Glomerular endothelial cell (primary cell): ENCODE results near the gene FRAS1. TPM values are rescaled to one million over a fixed set of nuclear protein-coding genes. Genes with fewer than 3 reads are reported as not detected.
"Not testable (repeated sequence)": the region's sequence is repeated elsewhere in the genome, so short reads cannot be mapped to it uniquely, and the experiment has no call there.

ENCODE experiments used
- DNase-seq: peaks from one replicate; pipeline ENCODE4 v3.0.0-alpha.2; 2011; ENCODE audit warnings: low read depth, low spot score; ENCODE audit errors: extremely low read depth
- total RNA-seq: library from RNA; depleted of rRNA; stranded (reverse); fragments of >200 nt; gene quantifications from 2 replicates; pipeline ENCODE4 v1.2.3, GENCODE V29; 2015

FRAS1 gene
- total RNA-seq, 1 donor from 2014 or later, result 7.2 TPM

DNA sequence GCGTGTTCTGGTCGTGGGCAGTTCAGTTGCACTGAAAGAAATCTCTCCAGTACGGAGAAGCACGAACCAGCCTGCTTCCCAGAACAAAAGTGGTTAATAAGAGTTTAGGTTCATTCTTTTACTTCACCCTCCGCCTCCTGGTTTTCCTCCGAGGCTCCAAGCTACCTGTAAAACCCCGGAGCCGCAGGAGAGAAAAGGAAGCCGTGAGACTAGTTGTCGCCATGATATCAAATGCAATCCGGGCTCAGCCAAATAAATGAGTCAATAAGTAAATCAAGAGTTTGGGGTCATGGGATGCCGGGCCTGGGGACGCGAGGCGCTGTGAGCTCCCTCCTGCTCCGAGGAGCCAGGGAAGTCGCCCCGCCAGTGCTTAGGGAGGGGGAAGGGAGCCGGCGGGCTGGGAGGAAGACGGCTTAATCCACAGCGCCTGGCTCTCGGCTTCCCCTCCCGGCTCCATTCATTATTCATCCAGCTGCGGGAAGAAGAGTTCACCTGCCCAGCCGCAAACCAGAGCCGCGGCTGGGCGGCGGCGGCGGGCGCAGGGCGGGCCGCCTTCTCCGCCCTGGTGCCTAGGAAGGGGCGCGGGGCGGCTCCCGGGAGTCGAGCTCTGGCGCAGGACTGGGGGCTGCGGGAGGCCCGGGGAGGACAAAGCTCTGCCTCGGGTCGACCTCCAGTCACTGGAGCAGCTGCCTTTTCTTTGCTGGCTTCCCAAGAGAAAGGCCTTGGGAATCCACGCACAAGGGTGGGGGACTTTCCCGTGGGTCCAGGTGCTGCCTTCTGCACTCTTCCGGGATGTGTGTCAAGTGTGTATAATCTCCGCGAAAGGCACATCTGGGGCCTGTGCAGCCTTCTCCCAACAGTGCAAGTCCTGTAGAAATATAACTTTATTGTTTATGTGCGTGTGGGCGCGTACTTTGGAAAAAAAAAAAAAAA is 1.7 kb downstream of the FRAS1 start:
- no peak for DNase-seq

DNA sequence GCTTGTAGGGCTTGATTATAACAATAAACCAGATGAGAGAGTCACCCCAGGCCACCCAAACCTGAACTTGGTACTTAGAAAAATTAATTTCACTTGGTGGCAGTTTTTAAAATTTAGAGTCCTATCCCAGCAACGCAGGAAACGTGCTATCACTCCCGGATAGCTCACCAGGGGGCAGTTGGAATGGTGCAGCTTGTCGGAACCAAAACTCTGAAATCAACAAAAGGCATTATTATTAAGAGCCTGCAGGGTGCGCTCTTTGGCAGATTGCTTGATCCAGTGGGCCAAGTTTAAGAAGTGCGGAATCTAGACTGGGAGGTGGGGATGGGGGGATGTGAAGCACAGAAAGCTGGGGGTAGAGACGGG is 2.4 kb downstream of the FRAS1 start:
- peak; percentile 42 for DNase-seq

DNA sequence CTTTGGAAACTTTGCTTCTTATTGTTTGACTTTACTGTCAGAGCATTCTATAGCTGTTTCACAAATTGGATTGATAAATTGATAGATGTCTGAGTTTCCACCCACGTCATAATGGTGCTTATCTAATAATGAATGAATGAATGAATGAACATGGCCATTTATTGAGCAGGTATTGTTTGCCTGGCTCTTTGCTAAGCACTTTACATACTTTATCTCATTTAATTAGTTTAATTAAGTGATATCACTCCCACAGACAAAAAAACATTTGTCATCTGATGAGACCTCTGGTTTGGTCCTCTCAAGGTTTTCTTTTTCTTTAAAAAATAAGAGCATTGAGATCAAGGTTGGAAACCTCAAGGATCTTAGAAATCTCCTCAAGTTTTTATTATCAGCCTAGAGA is 2.8 kb downstream of the FRAS1 start:
- no peak for DNase-seq

DNA sequence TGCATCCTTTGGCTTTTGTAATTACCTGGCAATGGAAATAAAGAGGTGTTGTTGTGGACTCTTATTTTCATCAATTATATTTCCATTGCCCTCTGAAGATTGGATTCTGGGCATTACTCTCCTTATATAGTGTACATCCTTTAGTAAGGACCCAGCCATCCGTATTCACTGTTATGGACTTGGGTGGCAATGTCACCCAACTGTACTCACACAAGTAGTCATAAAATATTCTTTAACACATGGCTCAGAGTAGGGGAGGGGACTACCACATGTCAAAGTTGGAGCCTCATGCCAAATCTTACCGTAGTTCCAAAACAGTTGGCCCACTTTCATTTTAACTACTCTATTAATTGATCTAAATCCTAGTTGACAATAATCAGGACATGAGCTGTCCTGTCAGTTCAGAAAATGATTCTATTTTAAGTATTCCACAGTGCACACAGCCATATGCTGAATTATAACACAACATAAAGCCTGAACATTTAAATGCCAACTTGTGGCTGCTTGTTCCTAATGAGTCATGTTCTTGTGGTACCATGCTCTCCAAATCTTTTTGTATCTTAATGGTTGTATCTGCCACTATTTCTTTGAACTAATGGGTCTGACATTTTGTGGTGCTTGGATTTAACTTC is 4.9 kb downstream of the FRAS1 start:
- DNase-seq, result no peak

DNA sequence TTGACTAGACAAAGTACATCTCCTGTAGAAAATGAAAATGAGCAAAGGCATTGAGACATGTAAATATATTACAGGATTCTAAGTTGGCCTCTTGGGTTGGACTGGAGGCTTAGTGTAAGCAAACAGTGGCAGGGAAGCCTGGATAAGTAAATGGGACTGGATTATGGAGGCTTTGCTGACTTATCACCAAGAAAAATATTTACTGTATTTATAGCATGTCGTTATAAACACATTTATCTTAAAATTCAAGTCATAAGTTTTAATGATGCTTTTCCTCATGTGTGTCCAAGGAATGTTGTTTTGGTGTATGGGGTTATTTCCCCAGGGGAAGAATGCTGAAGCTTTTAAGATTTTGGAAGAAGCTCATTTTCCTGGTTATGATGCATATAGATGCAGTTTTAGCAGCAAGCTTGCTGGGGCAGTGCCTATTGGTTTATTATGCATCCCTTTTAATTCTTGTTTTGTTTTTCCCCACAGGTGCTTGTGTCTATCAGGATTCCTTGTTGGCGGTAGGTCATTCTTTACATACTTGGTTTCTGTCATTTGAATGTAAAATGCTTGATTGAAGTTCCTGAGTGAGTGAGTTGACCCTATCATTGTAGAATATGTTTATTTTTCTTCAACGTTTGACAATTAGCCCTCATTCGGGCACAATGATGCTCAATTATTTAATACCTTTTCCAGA is 8.5 kb downstream of the FRAS1 start:
- DNase-seq, result no peak

DNA sequence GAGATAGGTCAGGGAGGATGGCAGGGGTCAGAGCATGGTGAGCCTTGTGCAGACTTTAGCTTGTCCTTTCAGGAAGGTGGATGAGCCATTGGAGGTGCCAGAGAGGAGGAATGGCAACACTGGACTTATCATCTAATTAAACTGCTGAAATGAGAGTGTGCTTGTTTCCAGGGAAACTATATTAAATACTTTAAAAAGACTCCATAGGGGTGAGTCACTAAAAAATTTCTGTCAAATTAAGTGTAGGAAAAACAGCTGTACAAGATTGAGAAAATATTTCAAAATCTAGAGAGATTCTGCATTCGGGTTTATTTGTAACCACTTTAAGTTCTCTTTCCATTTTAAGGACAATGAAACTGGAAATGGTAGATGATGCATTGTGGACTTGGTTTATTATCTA is 11.4 kb downstream of the FRAS1 start:
- DNase-seq, result no peak

DNA sequence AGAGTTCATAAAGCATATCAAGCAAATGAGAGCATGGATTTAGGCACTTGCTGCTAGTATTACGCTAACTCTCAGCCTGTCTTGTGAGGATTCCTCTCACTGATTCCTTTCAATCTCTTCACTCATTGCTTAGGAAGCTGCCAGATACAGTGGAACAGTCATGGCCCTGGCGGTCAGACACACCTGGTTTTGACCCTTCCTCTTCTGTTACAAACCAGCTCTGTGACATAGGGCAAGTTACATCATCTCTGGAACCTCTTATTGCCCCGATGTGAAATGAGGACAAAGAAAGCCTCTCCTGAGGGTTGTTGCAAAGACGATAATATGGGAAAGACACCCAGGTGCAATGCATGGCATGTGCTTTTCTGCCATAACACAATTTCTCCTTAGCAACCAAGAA is 12.2 kb downstream of the FRAS1 start:
- no peak for DNase-seq

DNA sequence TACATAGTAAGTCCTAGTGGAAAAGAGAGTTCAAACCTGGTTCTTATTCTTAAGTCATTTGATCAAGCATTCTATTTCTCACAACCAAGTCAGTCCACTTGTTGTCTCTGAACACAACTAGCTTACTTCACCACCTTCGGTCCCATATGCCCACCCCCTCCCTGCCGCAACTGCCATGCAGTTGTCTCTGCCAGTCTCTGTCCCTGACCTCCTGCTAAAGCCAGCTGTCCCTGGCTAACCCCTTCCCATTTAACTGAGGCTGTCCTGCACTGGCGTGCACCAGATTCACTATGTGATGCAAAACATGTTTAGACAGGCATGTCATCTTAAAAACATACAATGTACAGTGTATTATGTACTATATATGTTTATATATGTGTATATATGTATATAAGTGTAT is 12.7 kb downstream of the FRAS1 start:
- DNase-seq, result no peak

DNA sequence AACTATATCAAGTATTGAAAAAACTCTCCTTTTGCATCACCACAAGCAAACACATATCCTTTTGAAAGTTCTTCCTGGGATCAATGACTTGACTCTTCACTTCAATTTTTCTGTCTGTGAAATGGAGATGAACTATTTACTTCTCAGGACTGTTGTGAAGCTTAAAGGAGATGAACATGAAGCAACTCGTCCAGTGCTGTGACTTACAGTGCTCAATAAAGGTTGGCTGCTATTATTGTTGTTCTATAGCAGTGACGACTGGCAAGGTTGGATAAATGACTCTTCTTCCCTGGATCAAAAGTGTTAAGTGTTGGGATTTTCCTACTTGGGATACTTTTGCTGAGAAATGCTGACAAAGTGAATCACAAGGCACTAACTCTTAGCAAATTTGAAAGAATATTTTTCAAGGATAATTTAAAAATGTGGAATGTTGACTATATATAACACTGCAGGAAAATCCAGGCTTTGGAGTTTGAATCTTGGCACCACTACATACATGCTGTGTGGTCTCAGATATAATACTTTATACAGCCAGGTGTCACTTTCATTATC is 13.7 kb downstream of the FRAS1 start:
- no peak for DNase-seq

DNA sequence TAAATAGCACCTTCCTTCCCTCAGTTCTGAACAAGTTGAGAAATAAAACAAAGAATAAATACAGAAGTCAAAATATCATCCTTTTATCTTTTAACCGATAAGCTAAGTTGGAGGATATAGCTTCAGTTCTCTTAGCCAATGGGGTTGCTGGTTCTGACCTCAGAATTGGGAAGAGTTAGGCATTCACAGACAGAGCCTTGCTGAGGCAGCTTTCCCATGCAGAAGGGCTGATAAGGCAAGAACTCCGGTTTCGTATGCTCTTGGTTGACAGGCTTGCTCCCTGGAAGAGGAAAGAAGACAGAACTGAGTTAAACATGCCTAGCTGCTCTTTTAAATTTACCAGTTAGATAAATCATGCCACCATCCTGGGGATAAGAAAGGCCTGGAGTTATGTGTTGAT is 17.6 kb downstream of the FRAS1 start:
- no peak for DNase-seq

DNA sequence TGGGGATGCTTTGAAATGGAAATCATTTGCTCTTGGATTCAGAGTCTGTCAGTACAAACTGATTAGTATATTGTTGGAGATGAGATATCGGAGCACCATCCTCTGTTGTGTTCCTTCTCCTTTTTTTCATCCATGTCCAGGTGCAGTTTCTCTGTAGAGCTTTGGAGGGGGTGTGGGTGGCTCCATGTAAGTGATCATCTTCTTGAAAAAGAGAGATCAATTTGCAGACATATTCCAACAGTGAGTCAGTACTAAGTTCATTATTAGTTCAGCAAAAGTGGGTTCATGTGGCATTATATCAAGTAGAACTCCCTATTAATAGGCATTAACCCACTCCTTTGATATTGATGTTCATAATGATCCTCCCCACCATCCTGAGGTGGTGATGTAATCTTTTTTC is 18.9 kb downstream of the FRAS1 start:
- no peak for DNase-seq

DNA sequence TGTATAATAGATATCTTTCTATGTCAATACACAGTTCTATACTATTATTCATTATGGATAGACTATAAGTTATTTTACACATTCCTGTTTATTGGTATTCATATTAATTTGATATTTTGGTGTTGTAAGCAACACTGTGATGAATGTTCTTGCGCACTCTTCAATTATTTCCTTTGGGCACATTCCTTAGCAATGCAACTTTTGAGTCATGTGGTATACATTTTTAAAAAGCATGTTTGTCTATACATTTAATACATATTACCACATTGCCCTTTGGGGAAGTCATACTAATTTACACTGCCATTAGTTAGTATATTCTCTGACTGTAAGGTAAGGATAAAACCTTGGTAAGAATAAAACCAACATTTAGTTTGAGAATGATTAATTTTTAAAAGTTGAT is 21.0 kb downstream of the FRAS1 start:
- DNase-seq, result no peak

DNA sequence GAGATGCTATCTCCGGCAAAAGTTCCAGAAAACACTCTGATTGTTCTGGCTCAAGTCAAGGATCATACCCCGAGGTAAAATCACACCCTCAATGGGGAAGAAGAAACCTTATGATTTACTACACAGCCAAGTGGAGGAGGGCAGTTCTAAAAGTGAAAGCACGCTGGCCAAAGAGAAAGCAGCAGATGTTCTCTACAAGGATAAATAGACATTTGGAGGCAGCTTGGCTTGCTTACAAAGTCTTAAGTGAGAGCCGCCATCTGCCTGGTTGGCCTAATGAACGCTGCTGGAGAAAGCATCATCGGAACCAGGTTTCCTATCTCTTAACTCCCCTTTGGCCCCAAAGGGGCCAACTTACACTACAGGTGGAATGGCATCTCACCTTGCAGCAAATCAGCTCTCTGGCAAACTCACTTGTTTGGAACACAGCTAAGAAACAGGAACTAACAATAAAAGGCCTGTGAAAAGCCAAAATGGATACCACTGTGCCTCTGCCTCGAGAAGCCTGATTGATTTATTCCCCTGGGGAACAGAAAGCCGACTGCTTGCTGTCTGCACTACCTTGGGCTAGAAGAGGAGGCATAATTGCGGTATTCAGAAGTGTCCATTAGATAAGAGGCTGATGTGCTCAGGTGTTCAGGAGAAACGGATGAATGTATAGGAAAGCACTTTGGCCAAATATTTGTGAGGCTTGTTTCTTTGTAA is 22.8 kb downstream of the FRAS1 start:
- DNase-seq, result no peak

DNA sequence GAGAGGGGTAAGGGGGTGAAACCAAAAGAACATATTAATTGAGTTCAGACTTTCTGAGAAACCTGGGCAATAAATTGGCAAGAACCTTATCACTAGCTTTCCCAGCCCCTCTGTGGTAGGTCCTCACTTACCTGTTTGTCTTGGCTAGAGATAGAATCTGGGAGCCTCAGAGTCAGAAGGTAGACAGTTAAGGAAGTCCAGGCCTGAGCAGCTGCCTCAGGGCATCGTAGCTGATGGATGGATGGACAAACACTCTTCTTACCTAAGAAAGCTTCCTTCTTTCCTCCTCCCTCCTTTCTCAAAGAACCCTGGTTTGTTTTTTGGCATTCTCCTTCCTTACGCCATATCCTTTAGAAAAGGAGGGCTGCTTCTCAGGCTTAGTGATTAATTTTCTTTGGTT is 24.4 kb downstream of the FRAS1 start:
- no peak for DNase-seq

DNA sequence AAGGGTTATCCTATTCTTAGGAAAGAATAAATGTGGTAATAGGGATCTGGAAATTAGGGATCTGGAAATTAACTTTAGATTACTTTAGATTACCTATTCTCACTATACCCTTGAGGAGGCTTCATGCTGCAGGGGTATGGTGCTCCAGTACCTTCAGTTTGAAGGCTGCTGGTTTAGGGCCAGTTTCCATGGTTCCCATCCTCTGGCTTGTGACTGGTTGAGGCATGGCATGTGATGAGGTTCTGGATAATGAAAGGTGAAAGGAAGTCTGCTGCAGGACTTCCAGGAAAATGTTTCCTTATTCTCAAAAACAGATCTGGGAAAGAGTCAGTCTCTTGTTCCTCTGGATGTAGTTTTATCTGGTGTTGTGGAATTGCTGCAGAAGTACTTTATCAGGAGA is 25.9 kb downstream of the FRAS1 start:
- DNase-seq, result no peak

DNA sequence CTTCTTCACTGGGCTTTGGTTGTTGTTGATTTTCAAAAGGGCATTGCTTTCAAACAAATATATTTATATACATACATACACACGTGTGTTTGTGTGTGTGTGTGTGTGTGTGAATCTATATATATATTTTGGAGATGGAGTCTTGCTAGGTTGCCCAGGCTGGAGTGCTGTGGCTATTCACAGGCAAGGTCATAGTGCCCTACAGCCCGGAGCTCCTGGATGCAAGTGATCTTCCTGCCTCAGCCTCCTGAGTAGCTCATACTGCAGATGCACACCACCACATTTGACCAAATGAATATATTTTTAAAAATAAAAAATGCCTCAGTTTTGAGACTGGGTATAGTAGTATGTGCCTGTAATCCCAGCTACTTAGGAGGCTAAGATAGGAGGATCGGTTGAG is 34.4 kb downstream of the FRAS1 start:
- DNase-seq, result no peak

DNA sequence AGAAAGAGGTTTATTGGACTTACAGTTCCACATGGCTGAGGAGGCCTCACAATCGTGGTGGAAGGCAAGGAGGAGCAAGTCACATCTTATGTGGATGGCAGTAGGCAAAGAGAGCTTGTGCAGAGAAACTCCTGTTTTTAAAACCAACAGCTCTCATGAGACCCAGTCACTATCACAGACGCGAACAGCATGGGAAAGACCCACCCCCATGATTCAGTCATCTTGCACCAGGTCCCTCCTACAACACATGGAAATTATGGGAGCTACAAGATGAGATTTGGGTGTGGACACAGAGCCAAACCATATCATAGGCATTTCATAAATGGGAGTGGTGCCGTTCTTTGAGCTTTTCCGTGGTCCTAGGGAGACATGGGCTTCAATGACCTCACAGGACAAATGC is 35.2 kb downstream of the FRAS1 start:
- not testable (repeated sequence) for DNase-seq

DNA sequence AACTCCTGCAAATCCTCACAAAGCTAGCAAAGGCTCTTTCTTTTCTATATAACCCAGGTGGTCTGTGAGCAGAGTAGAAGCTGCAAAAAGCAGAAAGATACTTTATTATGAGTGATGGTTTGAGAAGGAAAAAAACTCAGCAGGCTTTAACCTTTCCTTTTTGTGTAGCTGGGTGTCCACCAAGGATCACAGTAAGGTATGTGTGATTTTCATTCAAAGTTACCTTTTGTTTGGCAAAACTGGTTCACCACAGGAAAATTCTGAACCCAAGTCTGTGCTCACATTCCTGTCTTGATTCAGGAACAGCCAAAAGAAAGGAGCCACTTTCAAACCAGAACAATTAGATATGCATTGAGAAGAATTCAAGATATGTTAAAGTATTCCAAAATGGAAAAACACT is 35.7 kb downstream of the FRAS1 start:
- no peak for DNase-seq

DNA sequence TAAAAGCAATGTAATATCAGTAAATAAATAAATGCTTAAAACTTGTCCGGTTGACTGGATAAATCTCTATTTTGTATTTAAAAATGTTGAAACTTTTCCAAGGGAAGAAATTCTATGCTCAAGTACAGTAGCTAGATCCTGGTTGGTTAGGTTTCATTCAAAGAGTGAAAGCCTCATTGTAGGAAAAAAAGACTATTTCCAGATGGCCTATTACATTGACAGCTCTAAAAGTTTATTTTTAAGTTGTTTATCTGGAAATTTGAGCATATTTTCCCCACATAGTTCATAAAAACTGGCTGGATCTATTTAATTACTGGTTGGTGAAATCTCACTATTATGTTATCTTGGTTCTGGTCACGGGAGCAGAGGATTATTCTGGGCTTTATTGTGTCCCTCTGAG is 38.0 kb downstream of the FRAS1 start:
- DNase-seq, result no peak

DNA sequence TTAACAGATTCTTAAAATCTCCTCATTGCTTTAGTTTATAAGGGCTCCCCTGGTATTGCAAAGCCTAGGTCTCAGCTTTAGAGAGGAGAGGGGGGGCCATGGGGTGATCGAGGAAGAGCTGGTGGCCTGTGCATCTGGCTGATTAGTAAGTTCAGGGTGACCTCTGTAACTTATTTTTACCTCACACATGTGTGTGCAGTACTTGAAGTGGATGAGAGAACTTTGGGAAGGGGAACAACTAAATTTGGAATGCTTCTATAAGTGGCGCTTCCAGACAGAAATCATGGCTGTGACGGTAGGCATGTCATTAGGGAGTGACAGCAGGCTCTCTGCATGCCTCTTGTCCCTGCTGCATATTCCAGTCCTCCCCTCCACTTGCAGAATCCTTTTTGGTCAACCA is 41.9 kb downstream of the FRAS1 start:
- DNase-seq, result no peak

DNA sequence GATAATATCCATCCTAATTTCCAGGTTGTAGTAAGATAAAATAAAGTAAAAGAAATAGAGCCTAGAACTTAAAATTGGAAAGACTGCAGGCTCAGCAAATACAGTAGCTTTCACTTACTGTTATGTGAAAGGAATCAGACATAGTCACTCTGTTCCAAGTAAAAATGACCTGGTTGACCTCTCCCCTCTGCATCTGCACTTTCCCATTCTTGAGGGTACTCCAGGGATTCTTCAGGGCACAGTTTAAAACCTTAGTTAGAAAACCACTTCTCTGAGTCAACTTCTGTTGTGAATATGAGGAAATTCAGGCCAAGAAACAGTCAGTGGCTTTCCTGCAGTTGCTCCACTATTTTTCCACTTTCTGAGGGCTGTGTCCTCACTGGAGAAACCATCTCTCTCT is 42.9 kb downstream of the FRAS1 start:
- no peak for DNase-seq
